Uterus (tissue), 4 donors: Measurements from ENCODE around the gene STAC2. TPM values are rescaled to one million over a fixed set of nuclear protein-coding genes. Genes with fewer than 3 reads are reported as not detected.
"Not testable (repeated sequence)": the region's sequence is repeated elsewhere in the genome, so short reads cannot be mapped to it uniquely, and the experiment has no call there.

Source experiments
- DNase-seq, 2 donors: peaks; one replicate each; pipeline ENCODE4 v3.0.0-alpha.2; 2019 to 2020
- H3K27ac ChIP-seq, 2 donors: fragments of 200-600 bp; sonication (generic); 1 replicate in 1 of 2; 2 replicates in 1 of 2; pipeline ENCODE4 v1.5.1; 2016 to 2018
- H3K27me3 ChIP-seq, 2 donors: fragments of 200-600 bp; sonication (generic); one replicate each; pipeline ENCODE4 v1.5.1; 2018 to 2019; ENCODE audit warnings: control low read depth in 1 of 2
- H3K36me3 ChIP-seq, 2 donors: fragments of 200-600 bp; sonication (generic); one replicate each; pipeline ENCODE4 v1.5.1; 2019; ENCODE audit warnings: control low read depth in 1 of 2
- H3K4me1 ChIP-seq, 2 donors: fragments of 200-600 bp; sonication (generic); one replicate each; pipeline ENCODE4 v1.5.1; 2018 to 2019; ENCODE audit warnings: control low read depth in 1 of 2
- H3K4me3 ChIP-seq, 2 donors: fragments of 200-600 bp; sonication (generic); 1 replicate in 1 of 2; 2 replicates in 1 of 2; pipeline ENCODE4 v1.5.1; 2018 to 2019; ENCODE audit warnings: mild to moderate bottlenecking in 1 of 2
- H3K9me3 ChIP-seq, 2 donors: fragments of 200-600 bp; sonication (generic); one replicate each; pipeline ENCODE4 v1.5.1; 2019; ENCODE audit warnings: control low read depth in 1 of 2
- CTCF ChIP-seq, 4 experiments: fragments of 200-600 bp in 2 of 4; fragments of 450-650 bp in 2 of 4; sonication (generic) in 2 of 4; IDR thresholded peaks; one replicate each; pipeline ENCODE4 v1.5.1; 2016 to 2019; ENCODE audit warnings: antibody characterized with exemption in 4 of 4, mild to moderate bottlenecking in 2 of 4, moderate library complexity in 1 of 4
- POLR2A ChIP-seq, 2 donors: fragments of 450-650 bp; IDR thresholded peaks; one replicate each; pipeline ENCODE4 v1.6.1; 2016; ENCODE audit warnings: antibody characterized with exemption in 2 of 2, mild to moderate bottlenecking in 1 of 2, moderate library complexity in 1 of 2
- intact Hi-C: fragments of 100-400 bp; cut with DNase I; formaldehyde crosslinking; loops from one replicate; pipeline ENCODE4 v1.15.1; 2023; ENCODE audit warnings: low total_unique reads
- total RNA-seq, 4 donors: library from RNA; depleted of rRNA in 3 of 4; stranded (reverse); fragments of >200 nt in 3 of 4; gene quantifications; one replicate each; pipeline versions ENCODE4 v1.1.0 to v1.2.4, GENCODE V29; 2014 to 2023
- donor health status: DM: yes; HTN: yes; CAD: no.

STAC2 gene
- total RNA-seq, 4 donors from 2014 or later, result 0.59 to 14.4 (median 1.1) TPM

DNA sequence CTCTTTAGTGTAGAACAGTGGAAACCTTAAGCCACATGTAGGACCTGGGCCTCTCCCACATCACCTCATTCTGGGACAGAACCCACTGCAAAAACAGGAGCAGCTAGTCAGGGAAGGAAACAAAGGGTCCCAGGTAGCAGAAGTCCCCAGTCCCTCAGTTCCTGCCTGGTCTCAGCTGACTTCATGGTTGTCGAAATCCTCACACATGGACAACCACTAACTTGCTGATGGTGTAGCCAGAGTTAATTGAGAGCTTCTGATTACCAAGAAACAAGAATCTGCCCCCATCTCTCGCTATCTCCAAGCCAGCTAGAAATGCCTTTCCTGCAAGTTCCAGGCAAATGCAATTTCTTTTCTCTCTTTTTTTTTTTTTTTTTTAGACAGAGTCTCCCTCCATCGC lies 56.2 kb downstream of the STAC2 start:
- Histone ChIP-seq H3K27me3 (no peaks in the 10 kb centered on the region), H3K36me3 (no peaks in the 10 kb centered on the region), H3K4me1 (no peaks in the 10 kb centered on the region), H3K9me3 (no peaks in the 10 kb centered on the region), H3K4me3 (no peak overlapping the region), H3K27ac (no peak overlapping the region)
- no peak for DNase-seq
- no peak for TF ChIP-seq CTCF (IDR thresholded peaks at IDR 0.05)
- intact Hi-C loops, result no loop called here

GRCh38 chr17:39169101-39169500 lies 56.6 kb downstream of the STAC2 start:
- H3K4me3 ChIP-seq, result no peak overlapping the region
- H3K4me1 ChIP-seq, result no peaks in the 10 kb centered on the region
- H3K9me3 ChIP-seq, result no peaks in the 10 kb centered on the region
- H3K36me3 ChIP-seq, result no peaks in the 10 kb centered on the region
- DNase-seq, result no peak
- H3K27me3 ChIP-seq, result no peaks in the 10 kb centered on the region
- no peak overlapping the region for H3K27ac ChIP-seq
- intact Hi-C loops, result no loop called here
- TF ChIP-seq CTCF (IDR thresholded peaks at IDR 0.05), result no peak
- TF ChIP-seq POLR2A (IDR thresholded peaks at IDR 0.05), result no peak

- DNase-seq, H3K4me3 ChIP-seq, intact Hi-C loops, H3K36me3 ChIP-seq, H3K4me1 ChIP-seq, H3K9me3 ChIP-seq, H3K27ac ChIP-seq, H3K27me3 ChIP-seq: not testable (repeated sequence)
Measured at GRCh38 chr17:39168503-39168902, 57.2 kb downstream of the STAC2 start.

DNA sequence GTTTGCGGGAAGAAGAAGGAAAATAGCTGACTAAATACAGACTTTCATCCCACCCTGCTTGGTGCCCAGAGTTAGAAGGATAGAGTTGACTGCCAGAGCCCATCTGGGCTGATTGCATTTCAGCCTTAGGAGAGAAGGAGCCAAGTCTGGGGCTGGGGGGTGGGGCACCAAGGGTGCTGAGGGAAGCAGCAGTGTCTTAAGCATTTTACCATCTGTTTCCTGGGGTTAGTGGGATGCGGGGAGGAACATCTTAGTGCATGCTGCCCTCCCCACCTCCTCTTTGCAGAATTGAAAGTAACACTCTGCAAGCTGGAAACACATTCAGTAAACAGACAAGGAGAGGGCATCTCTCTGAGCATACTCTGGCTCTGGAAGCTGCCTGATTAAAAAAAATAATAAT lies 58.3 kb downstream of the STAC2 start:
- intact Hi-C loops, result no loop called here
- no peaks in the 10 kb centered on the region for H3K27me3 ChIP-seq
- H3K27ac ChIP-seq, result no peak overlapping the region
- TF ChIP-seq POLR2A (IDR thresholded peaks at IDR 0.05) (no peak), CTCF (IDR thresholded peaks at IDR 0.05) (no peak)
- H3K4me3 ChIP-seq, result no peak overlapping the region
- no peaks in the 10 kb centered on the region for H3K9me3 ChIP-seq
- H3K4me1 ChIP-seq, result no peaks in the 10 kb centered on the region
- DNase-seq, result no peak
- no peaks in the 10 kb centered on the region for H3K36me3 ChIP-seq

DNA sequence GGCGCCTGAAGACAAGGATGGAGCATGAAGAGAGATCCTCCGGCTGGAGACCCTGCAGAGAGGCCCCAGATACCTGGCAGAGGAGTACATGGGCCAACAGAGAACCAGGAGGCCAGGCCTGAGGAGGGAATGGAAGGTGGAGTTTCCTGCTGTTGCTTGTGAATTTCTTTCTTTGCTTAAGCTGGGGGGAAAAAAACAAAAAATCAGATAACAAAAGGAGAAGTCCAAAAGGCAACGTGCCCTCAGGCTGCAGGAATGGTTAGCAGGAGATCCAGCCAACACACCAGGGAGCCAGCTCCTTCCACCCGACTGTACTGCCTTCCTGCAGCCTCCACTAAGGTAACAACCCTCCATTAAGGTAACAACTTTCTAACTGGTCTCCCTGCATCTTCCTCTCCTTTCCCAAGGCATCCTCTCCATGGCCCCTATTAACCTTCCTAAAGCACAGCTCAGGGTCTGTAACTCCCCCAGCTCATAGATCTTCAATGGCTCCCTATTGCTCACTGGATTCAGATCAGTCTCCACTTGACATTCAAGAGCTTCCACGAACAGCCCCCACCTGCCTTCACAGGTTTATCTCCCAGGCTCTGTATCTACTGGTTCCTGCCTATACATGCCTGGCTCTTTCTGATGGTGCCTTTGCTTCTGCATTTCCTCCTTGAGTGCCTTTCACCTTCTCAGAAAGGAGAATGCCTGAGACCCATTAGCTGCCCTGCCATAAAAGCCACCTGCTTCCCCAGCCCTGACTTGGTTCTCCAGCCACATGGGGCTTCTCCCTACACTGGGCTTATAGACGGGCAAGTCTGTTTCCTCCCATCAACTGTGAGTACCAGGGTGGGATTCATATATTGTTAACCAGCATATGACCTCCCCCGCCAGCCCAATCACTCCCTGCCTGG lies 59.1 kb downstream of the STAC2 start:
- Histone ChIP-seq H3K4me1 (no peaks in the 10 kb centered on the region), H3K27me3 (no peaks in the 10 kb centered on the region), H3K4me3 (no peak overlapping the region), H3K27ac (no peak overlapping the region), H3K9me3 (no peaks in the 10 kb centered on the region), H3K36me3 (no peaks in the 10 kb centered on the region)
- TF ChIP-seq CTCF (IDR thresholded peaks at IDR 0.05), result no peak
- TF ChIP-seq POLR2A (IDR thresholded peaks at IDR 0.05), result no peak
- no peak for DNase-seq
- intact Hi-C loops, result no loop called here
